ENCODE results near the gene RAP1GAP2. TPM values are rescaled to one million over a fixed set of nuclear protein-coding genes. Genes with fewer than 3 reads are reported as not detected.

Gene RAP1GAP2
- total and polyA plus RNA-seq, 8 donors, result 11.8 to 92.4 (median 31.0) TPM

GRCh38 chr17:3039736-3040135 is 243.5 kb downstream of the RAP1GAP2 start:
- peaks cover 7 to 15% (median 13%) of the 10 kb centered on the region in 4 donors for H3K9me3 ChIP-seq
- intact Hi-C loops (cut with DNase I; ENCODE audit: low total_unique reads), result no loop called here
- TF ChIP-seq EP300 (IDR thresholded peaks at IDR 0.05), result no peak
- no peak for TF ChIP-seq POLR2A (IDR thresholded peaks at IDR 0.05)
- no peak for TF ChIP-seq POLR2AphosphoS5 (IDR thresholded peaks at IDR 0.05)
- TF ChIP-seq, protein P1, sequence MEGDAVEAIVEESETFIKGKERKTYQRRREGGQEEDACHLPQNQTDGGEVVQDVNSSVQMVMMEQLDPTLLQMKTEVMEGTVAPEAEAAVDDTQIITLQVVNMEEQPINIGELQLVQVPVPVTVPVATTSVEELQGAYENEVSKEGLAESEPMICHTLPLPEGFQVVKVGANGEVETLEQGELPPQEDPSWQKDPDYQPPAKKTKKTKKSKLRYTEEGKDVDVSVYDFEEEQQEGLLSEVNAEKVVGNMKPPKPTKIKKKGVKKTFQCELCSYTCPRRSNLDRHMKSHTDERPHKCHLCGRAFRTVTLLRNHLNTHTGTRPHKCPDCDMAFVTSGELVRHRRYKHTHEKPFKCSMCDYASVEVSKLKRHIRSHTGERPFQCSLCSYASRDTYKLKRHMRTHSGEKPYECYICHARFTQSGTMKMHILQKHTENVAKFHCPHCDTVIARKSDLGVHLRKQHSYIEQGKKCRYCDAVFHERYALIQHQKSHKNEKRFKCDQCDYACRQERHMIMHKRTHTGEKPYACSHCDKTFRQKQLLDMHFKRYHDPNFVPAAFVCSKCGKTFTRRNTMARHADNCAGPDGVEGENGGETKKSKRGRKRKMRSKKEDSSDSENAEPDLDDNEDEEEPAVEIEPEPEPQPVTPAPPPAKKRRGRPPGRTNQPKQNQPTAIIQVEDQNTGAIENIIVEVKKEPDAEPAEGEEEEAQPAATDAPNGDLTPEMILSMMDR (IDR thresholded peaks at IDR 0.05), result no peak
- H3K36me3 ChIP-seq, result peaks cover 0 to 8% (median 0%) of the 10 kb centered on the region in 4 donors
- H3K27me3 ChIP-seq, result peaks cover 0 to 31% (median 0%) of the 10 kb centered on the region in 3 donors
- H3K27ac ChIP-seq, result no peak overlapping the region
- DNase-seq, result no peak
- H3K4me3 ChIP-seq, result no peak overlapping the region
- H3K4me1 ChIP-seq, result no peaks in the 10 kb centered on the region
- 29 to 43% (median 33%) methylated on average over 6 of the region's 6 CpGs for WGBS, 5 donors

- H3K9me3 ChIP-seq, result peaks cover 7 to 15% (median 13%) of the 10 kb centered on the region in 4 donors
- WGBS, 5 donors, result 66 to 88% (median 78%) methylated on average over 5 of the region's 5 CpGs
- DNase-seq, result no peak
These were observed 244.6 kb downstream of the RAP1GAP2 start for GRCh38 chr17:3040882-3041281.

DNA sequence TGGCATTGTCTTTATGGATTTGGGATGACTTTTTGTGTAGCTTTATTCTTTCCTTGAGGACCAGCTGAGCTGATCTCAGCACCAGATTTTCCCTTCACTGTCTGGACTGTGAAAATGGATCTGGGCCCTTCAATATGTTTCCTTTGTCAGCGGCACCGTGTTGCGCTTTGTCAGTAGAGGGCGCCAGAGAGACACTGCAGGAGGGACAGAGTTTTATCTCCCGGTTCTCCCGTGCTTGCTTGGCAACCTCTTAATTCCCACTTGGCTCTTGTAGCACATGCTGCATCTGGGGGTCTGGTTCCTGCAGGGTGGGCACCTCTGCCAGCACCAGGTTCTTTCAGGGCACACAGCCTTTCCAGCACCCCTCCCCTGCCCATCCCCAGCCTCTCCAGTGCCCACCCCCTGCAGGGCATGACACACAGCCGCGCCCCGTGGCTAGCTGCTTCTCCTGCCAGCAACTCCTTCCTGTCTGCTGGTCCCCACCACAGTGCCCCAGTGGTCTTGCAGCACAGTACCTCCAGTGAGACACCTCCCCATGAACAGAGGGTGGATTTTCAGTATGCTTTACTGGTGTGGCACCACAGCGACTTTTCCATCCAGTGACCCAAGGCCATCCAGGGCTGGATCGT is 247.6 kb downstream of the RAP1GAP2 start:
- DNase-seq, result no peak
- 64 to 72% (median 68%) methylated on average over 11 of the region's 11 CpGs for WGBS, 5 donors
- H3K27me3 ChIP-seq, result peaks cover 0 to 22% (median 0%) of the 10 kb centered on the region in 3 donors
- H3K36me3 ChIP-seq, result no peaks in the 10 kb centered on the region
- H3K4me1 ChIP-seq, result peaks cover 0 to 7% (median 3%) of the 10 kb centered on the region in 4 donors
- H3K4me3 ChIP-seq, result no peak overlapping the region
- H3K27ac ChIP-seq, result no peak overlapping the region
- peaks cover 7 to 15% (median 13%) of the 10 kb centered on the region in 4 donors for H3K9me3 ChIP-seq
- intact Hi-C loops (cut with DNase I; ENCODE audit: low total_unique reads), result no loop called here
- TF ChIP-seq POLR2A (IDR thresholded peaks at IDR 0.05) (no peak), POLR2AphosphoS5 (IDR thresholded peaks at IDR 0.05) (no peak), EP300 (IDR thresholded peaks at IDR 0.05) (no peak)
- TF ChIP-seq, protein P1 (IDR thresholded peaks at IDR 0.05), result no peak

More at GRCh38 chr17:3040882-3041281, 244.6 kb downstream of the RAP1GAP2 start:
- TF ChIP-seq EP300 (IDR thresholded peaks at IDR 0.05), result no peak
- TF ChIP-seq POLR2A (IDR thresholded peaks at IDR 0.05), result no peak
- TF ChIP-seq, protein P1 (IDR thresholded peaks at IDR 0.05), result no peak
- TF ChIP-seq POLR2AphosphoS5 (IDR thresholded peaks at IDR 0.05), result no peak
- no peaks in the 10 kb centered on the region for H3K36me3 ChIP-seq
- H3K27me3 ChIP-seq, result peaks cover 0 to 31% (median 0%) of the 10 kb centered on the region in 3 donors
- H3K4me1 ChIP-seq, result no peaks in the 10 kb centered on the region
- intact Hi-C loops (cut with DNase I; ENCODE audit: low total_unique reads), result no loop called here
- H3K4me3 ChIP-seq, result no peak overlapping the region
- H3K27ac ChIP-seq, result no peak overlapping the region

DNA sequence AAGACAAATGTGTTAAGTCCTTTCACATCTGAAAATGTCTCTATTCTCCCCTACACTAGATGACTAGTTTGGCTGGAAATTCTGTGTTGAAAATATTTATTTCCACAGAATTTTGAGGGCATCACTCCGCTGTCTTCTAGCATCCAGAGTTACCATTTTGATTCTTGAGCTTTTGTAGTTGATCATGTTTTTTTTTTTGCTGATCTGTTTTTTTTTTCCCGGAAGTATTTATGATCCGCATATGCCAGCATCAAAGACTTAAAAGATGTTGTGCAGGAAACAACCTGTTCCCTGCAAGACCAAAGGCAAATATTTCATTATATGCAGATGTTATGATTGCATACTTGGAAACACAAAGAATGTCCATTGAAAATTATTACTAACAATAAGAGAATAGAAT is 250.5 kb downstream of the RAP1GAP2 start:
- Histone ChIP-seq H3K36me3 (no peaks in the 10 kb centered on the region), H3K4me3 (no peak overlapping the region), H3K27ac (no peak overlapping the region), H3K4me1 (peaks cover 0 to 17% (median 11%) of the 10 kb centered on the region in 4 donors), H3K27me3 (peaks cover 0 to 6% (median 0%) of the 10 kb centered on the region in 3 donors), H3K9me3 (peaks cover 7 to 15% (median 13%) of the 10 kb centered on the region in 4 donors)
- TF ChIP-seq POLR2A (IDR thresholded peaks at IDR 0.05) (no peak), EP300 (IDR thresholded peaks at IDR 0.05) (no peak), POLR2AphosphoS5 (IDR thresholded peaks at IDR 0.05) (no peak)
- TF ChIP-seq, protein P1 (IDR thresholded peaks at IDR 0.05), result no peak
- intact Hi-C loops (cut with DNase I; ENCODE audit: low total_unique reads), result no loop called here
- DNase-seq, result no peak
- 76 to 83% (median 79%) methylated on average over 3 of the region's 3 CpGs for WGBS, 5 donors
